ENCODE data around the gene MCUR1. TPM values are rescaled to one million over a fixed set of nuclear protein-coding genes. Genes with fewer than 3 reads are reported as not detected.

The MCUR1 gene
- total and polyA plus RNA-seq, 2 of the 13 experiments (the other 11 are each of a cell fraction or from before 2014, with no cell fraction given) = 8.0 to 29.6 TPM

GRCh38 chr6:13846841-13847240 is 32.5 kb upstream of the MCUR1 start (continued):
- TF ChIP-seq, protein P1, sequence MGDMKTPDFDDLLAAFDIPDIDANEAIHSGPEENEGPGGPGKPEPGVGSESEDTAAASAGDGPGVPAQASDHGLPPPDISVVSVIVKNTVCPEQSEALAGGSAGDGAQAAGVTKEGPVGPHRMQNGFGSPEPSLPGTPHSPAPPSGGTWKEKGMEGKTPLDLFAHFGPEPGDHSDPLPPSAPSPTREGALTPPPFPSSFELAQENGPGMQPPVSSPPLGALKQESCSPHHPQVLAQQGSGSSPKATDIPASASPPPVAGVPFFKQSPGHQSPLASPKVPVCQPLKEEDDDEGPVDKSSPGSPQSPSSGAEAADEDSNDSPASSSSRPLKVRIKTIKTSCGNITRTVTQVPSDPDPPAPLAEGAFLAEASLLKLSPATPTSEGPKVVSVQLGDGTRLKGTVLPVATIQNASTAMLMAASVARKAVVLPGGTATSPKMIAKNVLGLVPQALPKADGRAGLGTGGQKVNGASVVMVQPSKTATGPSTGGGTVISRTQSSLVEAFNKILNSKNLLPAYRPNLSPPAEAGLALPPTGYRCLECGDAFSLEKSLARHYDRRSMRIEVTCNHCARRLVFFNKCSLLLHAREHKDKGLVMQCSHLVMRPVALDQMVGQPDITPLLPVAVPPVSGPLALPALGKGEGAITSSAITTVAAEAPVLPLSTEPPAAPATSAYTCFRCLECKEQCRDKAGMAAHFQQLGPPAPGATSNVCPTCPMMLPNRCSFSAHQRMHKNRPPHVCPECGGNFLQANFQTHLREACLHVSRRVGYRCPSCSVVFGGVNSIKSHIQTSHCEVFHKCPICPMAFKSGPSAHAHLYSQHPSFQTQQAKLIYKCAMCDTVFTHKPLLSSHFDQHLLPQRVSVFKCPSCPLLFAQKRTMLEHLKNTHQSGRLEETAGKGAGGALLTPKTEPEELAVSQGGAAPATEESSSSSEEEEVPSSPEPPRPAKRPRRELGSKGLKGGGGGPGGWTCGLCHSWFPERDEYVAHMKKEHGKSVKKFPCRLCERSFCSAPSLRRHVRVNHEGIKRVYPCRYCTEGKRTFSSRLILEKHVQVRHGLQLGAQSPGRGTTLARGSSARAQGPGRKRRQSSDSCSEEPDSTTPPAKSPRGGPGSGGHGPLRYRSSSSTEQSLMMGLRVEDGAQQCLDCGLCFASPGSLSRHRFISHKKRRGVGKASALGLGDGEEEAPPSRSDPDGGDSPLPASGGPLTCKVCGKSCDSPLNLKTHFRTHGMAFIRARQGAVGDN (CRISPR knock-in tag; IDR thresholded peaks at IDR 0.05) = peak; percentile 39
- TF ChIP-seq YY1 (IDR thresholded peaks at IDR 0.05; ENCODE audit: insufficient read depth, insufficient replicate concordance, low read depth, low read length) (peak; percentile 12), ZMYM4 (CRISPR knock-in tag; IDR thresholded peaks at IDR 0.05) (peak; percentile 91), ZFP82 (CRISPR knock-in tag; IDR thresholded peaks at IDR 0.05; ENCODE audit: borderline replicate concordance) (no peak), NAIF1 (CRISPR knock-in tag; IDR thresholded peaks at IDR 0.05; ENCODE audit: borderline replicate concordance) (no peak), GATAD2A (CRISPR knock-in tag; IDR thresholded peaks at IDR 0.05) (no peak), NFYC (CRISPR knock-in tag; IDR thresholded peaks at IDR 0.05) (peak; percentile 68), REPIN1 (CRISPR knock-in tag; IDR thresholded peaks at IDR 0.05; ENCODE audit: borderline replicate concordance, low read depth) (0 out of 2 replicates have a peak, but pooled peaks have one; percentile 37), POLR2G (IDR thresholded peaks at IDR 0.05; ENCODE audit: low read depth, low read length) (no peak), TRIM24 (CRISPR knock-in tag; IDR thresholded peaks at IDR 0.05) (no peak), ZNF770 (CRISPR knock-in tag; IDR thresholded peaks at IDR 0.05) (no peak), RAD21 (CRISPR knock-in tag; IDR thresholded peaks at IDR 0.05) (0 out of 2 replicates have a peak, but pooled peaks have one; percentile 23), ZNF660 (CRISPR knock-in tag; IDR thresholded peaks at IDR 0.05; ENCODE audit: borderline replicate concordance, low read depth) (no peak), PTBP1 (IDR thresholded peaks at IDR 0.05; ENCODE audit: low read depth, low read length, poor library complexity, severe bottlenecking) (no peak)
- TF ChIP-seq, protein P2, sequence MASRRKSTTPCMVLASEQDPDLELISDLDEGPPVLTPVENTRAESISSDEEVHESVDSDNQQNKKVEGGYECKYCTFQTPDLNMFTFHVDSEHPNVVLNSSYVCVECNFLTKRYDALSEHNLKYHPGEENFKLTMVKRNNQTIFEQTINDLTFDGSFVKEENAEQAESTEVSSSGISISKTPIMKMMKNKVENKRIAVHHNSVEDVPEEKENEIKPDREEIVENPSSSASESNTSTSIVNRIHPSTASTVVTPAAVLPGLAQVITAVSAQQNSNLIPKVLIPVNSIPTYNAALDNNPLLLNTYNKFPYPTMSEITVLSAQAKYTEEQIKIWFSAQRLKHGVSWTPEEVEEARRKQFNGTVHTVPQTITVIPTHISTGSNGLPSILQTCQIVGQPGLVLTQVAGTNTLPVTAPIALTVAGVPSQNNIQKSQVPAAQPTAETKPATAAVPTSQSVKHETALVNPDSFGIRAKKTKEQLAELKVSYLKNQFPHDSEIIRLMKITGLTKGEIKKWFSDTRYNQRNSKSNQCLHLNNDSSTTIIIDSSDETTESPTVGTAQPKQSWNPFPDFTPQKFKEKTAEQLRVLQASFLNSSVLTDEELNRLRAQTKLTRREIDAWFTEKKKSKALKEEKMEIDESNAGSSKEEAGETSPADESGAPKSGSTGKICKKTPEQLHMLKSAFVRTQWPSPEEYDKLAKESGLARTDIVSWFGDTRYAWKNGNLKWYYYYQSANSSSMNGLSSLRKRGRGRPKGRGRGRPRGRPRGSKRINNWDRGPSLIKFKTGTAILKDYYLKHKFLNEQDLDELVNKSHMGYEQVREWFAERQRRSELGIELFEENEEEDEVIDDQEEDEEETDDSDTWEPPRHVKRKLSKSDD (CRISPR knock-in tag; IDR thresholded peaks at IDR 0.05; ENCODE audit: low read depth) = no peak
- TF ChIP-seq, protein P3, sequence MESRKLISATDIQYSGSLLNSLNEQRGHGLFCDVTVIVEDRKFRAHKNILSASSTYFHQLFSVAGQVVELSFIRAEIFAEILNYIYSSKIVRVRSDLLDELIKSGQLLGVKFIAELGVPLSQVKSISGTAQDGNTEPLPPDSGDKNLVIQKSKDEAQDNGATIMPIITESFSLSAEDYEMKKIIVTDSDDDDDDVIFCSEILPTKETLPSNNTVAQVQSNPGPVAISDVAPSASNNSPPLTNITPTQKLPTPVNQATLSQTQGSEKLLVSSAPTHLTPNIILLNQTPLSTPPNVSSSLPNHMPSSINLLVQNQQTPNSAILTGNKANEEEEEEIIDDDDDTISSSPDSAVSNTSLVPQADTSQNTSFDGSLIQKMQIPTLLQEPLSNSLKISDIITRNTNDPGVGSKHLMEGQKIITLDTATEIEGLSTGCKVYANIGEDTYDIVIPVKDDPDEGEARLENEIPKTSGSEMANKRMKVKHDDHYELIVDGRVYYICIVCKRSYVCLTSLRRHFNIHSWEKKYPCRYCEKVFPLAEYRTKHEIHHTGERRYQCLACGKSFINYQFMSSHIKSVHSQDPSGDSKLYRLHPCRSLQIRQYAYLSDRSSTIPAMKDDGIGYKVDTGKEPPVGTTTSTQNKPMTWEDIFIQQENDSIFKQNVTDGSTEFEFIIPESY (CRISPR knock-in tag; IDR thresholded peaks at IDR 0.05) = 0 out of 2 replicates have a peak, but pooled peaks have one; percentile 18

Measured in HepG2 (cell line).